Mammary epithelial cell (primary cell): ENCODE measurements around the gene SRI.

ENCODE experiments used
- CTCF ChIP-seq, 2 donors: IDR thresholded peaks in 1 of 2; conservative IDR thresholded peaks in 1 of 2; 2 replicates each; pipeline ENCODE4 v1.5.1; 2011 to 2012; ENCODE audit warnings: inconsistent platforms in 2 of 2, low read length in 2 of 2, mild to moderate bottlenecking in 2 of 2, control low read depth in 1 of 2, low read depth in 1 of 2; ENCODE audit not compliant: insufficient read depth in 1 of 2; ENCODE audit errors: extremely low read depth in 1 of 2
- EZH2 ChIP-seq: IDR thresholded peaks from 2 replicates; pipeline ENCODE4 v1.6.1; 2012; ENCODE audit warnings: low read length, inconsistent platforms, borderline replicate concordance

GRCh38 chr7:88229302-88229995 lies 9.6 kb upstream of the SRI start:
- TF ChIP-seq CTCF (conservative IDR thresholded peaks at IDR 0.05 in 1 of 2, IDR thresholded peaks at IDR 0.05 in 1 of 2; ENCODE audit: extremely low read depth in 1 of 2, insufficient read depth in 1 of 2, low read depth in 1 of 2, low read length in 2 of 2) (no peak), EZH2 (no peak)
